Karpas-422 (cell line): ENCODE measurements around the gene ADGRE1. TPM values are rescaled to one million over a fixed set of nuclear protein-coding genes. Genes with fewer than 3 reads are reported as not detected.

Experiments used
- DNase-seq: peaks from one replicate; pipeline ENCODE4 v3.0.0-alpha.2; 2015
- H2AFZ ChIP-seq: fragments of 200-600 bp; sonication (generic); 2 replicates; pipeline ENCODE4 v1.6.1; 2014; ENCODE audit warnings: antibody characterized with exemption, low read length, mixed read lengths
- H3K27ac ChIP-seq: fragments of 200-600 bp; sonication (generic); 2 replicates; pipeline ENCODE4 v1.5.1; 2014; ENCODE audit warnings: mild to moderate bottlenecking, low read length, moderate library complexity
- H3K27me3 ChIP-seq: fragments of 200-600 bp; sonication (generic); 2 replicates; pipeline ENCODE4 v1.6.1; 2014; ENCODE audit warnings: low read length, mixed read lengths
- H3K36me3 ChIP-seq: fragments of 200-600 bp; sonication (generic); 2 replicates; pipeline ENCODE4 v1.6.1; 2014; ENCODE audit warnings: low read length, mixed read lengths; ENCODE audit not compliant: insufficient read depth
- H3K4me1 ChIP-seq: fragments of 200-600 bp; sonication (generic); 2 replicates; pipeline ENCODE4 v1.6.1; 2014; ENCODE audit warnings: mild to moderate bottlenecking, low read length, mixed read lengths
- H3K4me2 ChIP-seq: fragments of 200-600 bp; sonication (generic); 2 replicates; pipeline ENCODE4 v1.6.1; 2014; ENCODE audit warnings: low read length, low read depth, mild to moderate bottlenecking; ENCODE audit not compliant: poor library complexity, severe bottlenecking
- H3K4me3 ChIP-seq: fragments of 200-600 bp; sonication (generic); 2 replicates; pipeline ENCODE4 v1.5.1; 2014; ENCODE audit warnings: mild to moderate bottlenecking, antibody characterized with exemption, low read length, mixed read lengths
- H3K79me2 ChIP-seq: fragments of 200-600 bp; sonication (generic); 2 replicates; pipeline ENCODE4 v1.6.1; 2014; ENCODE audit warnings: mild to moderate bottlenecking, low read length, mixed read lengths
- H3K9ac ChIP-seq: fragments of 200-600 bp; sonication (generic); 2 replicates; pipeline ENCODE4 v1.6.0; 2014; ENCODE audit warnings: low read length
- H3K9me2 ChIP-seq: fragments of 200-600 bp; sonication (generic), shearing (Covaris generic); replicated peaks from 2 replicates; pipeline ENCODE4 v1.6.0; 2014; ENCODE audit warnings: mild to moderate bottlenecking, low read length, moderate library complexity; ENCODE audit not compliant: insufficient read depth
- H3K9me3 ChIP-seq: fragments of 300-700, 200-600 bp; sonication (generic); 2 replicates; pipeline ENCODE4 v1.6.1; 2014; ENCODE audit warnings: low read length, mixed read lengths
- H4K20me1 ChIP-seq: fragments of 200-600 bp; sonication (generic); 2 replicates; pipeline ENCODE4 v1.6.1; 2014; ENCODE audit warnings: mild to moderate bottlenecking, antibody characterized with exemption, low read length, low read depth; ENCODE audit not compliant: insufficient read depth
- total RNA-seq: library from RNA; depleted of rRNA; stranded (reverse); fragments of >200 nt; shearing (Covaris generic); gene quantifications from 2 replicates; pipeline ENCODE4 v1.2.3, GENCODE V29; 2014; ENCODE audit warnings: low replicate concordance

The ADGRE1 gene
- total RNA-seq, 1 experiment from 2014 or later, result 0.30 TPM

DNA sequence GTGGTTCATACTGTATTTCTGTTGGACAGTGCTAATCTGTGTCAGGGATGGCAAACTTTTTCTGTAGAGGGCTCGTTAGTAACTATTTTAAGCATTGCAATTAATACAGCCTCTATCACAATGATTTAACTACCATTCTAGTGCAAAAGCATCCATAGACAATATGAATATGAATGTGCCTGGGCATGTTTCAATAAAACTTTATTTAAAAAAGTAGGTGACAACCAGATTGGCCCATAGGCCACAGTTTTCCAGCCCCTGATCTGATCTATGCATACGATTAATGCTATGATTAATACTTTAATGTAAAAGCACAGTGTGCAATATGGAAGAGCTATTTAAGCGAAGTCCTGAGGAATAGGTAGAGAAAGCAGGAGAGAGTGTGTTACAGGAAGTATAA lies 29.6 kb downstream of the ADGRE1 start:
- H3K9me3 ChIP-seq, result no peaks in the 10 kb centered on the region
- no peak overlapping the region for H3K4me3 ChIP-seq
- H3K9me2 ChIP-seq, result no peaks in the 10 kb centered on the region
- no peak overlapping the region for H2AFZ ChIP-seq
- H4K20me1 ChIP-seq, result no peaks in the 10 kb centered on the region
- H3K79me2 ChIP-seq, result no peaks in the 10 kb centered on the region
- no peaks in the 10 kb centered on the region for H3K36me3 ChIP-seq
- H3K9ac ChIP-seq, result no peak overlapping the region
- no peak overlapping the region for H3K27ac ChIP-seq
- H3K4me1 ChIP-seq, result no peaks in the 10 kb centered on the region
- no peak for DNase-seq
- no peak overlapping the region for H3K4me2 ChIP-seq
- H3K27me3 ChIP-seq, result no peaks in the 10 kb centered on the region

DNA sequence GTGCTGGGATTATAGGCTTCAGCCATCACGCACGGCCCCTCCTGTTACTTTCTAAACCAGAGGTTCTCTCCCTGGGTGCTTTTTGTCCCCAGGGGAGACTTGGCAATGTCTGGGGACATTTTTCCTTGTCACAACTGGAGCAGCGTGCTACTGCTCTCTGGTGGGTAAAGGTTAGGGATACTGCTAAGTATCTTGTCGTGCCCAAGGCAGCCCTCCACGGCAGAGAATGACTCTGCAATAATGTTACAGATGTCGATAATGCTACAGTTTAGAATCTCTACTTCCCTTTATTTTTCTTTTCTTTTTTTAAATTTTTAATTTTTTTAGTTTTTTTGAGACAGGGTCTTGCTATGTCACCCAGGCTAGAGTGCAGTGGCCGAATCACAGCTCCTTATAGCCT lies 38.0 kb downstream of the ADGRE1 start:
- H3K4me2 ChIP-seq, result no peak overlapping the region
- H3K27me3 ChIP-seq, result no peaks in the 10 kb centered on the region
- no peaks in the 10 kb centered on the region for H3K9me2 ChIP-seq
- H3K27ac ChIP-seq, result no peak overlapping the region
- no peaks in the 10 kb centered on the region for H3K36me3 ChIP-seq
- no peak overlapping the region for H3K9ac ChIP-seq
- no peaks in the 10 kb centered on the region for H3K79me2 ChIP-seq
- no peak overlapping the region for H3K4me3 ChIP-seq
- no peaks in the 10 kb centered on the region for H3K4me1 ChIP-seq
- no peaks in the 10 kb centered on the region for H4K20me1 ChIP-seq
- H3K9me3 ChIP-seq, result no peaks in the 10 kb centered on the region
- DNase-seq, result no peak
- no peak overlapping the region for H2AFZ ChIP-seq

DNA sequence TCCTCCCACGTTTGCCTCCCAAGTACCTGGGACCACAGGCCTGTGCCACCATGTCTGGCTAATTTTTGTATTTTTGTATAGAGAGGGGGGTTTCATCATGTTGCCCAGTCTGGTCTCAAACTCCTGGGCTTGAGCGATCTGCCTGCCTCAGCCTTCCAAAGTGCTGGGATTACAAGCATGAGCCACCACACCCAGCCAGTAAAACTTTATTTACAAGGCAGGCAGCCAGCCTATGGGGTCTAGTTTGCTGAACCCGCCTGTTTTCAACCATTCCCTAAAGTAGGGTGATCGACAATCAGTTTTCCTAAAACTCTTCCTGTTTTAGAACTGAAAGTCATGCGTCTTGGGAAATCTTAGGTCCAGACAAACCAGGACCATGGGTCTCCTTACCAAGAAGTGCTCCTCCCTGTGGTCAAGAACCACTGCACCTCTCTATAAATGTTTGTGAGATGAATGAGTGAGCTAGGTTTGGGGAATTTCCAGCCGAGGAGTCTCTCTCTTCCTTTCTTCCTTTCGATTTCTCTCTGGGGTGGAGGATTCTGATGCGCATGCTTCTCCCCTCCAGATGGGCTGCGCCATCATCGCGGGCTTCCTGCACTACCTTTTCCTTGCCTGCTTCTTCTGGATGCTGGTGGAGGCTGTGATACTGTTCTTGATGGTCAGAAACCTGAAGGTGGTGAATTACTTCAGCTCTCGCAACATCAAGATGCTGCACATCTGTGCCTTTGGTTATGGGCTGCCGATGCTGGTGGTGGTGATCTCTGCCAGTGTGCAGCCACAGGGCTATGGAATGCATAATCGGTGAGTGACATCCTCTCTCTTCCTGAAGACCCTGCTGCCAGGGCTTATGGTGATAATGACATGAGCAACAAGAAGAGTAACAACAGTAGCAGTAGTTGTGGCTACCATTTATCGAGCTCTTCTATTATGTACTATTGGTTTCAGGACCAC lies 38.7 kb downstream of the ADGRE1 start:
- no peaks in the 10 kb centered on the region for H4K20me1 ChIP-seq
- H3K4me2 ChIP-seq, result no peak overlapping the region

DNA sequence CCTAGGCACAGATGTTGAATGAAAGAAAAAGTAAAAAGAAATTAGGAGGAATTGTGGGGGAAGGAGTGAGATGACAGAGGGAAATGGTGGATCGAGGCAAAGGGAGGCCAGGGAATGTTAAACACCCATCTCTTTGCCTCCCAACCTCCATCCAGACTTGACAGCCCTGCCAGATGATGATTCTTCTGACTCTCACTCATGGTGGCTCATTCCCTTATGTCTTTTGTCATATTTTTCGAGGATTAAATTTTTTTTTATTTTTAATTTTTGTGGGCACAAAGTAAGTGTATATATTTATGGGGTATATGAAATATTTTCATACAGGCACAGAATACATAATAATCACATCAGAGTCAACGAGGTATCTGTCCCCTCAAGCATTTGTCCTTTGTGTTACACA lies 42.8 kb downstream of the ADGRE1 start:
- Histone ChIP-seq H3K4me1 (no peaks in the 10 kb centered on the region), H3K9me2 (no peaks in the 10 kb centered on the region), H3K27me3 (no peaks in the 10 kb centered on the region), H3K27ac (no peak overlapping the region), H3K79me2 (no peaks in the 10 kb centered on the region), H3K4me2 (no peak overlapping the region), H2AFZ (no peak overlapping the region), H3K9ac (no peak overlapping the region), H3K36me3 (no peaks in the 10 kb centered on the region), H3K9me3 (no peaks in the 10 kb centered on the region), H4K20me1 (no peaks in the 10 kb centered on the region), H3K4me3 (no peak overlapping the region)
- DNase-seq, result no peak

More for the DNA sequence above, 38.7 kb downstream of the ADGRE1 start:
- H3K36me3 ChIP-seq, result no peaks in the 10 kb centered on the region
- no peaks in the 10 kb centered on the region for H3K9me2 ChIP-seq
- H3K27ac ChIP-seq, result no peak overlapping the region
- H2AFZ ChIP-seq, result no peak overlapping the region
- H3K9ac ChIP-seq, result no peak overlapping the region
- no peaks in the 10 kb centered on the region for H3K27me3 ChIP-seq
- no peaks in the 10 kb centered on the region for H3K4me1 ChIP-seq
- peak; percentile 44 for DNase-seq
- H3K4me3 ChIP-seq, result no peak overlapping the region
- H3K79me2 ChIP-seq, result no peaks in the 10 kb centered on the region
- H3K9me3 ChIP-seq, result no peaks in the 10 kb centered on the region

DNA sequence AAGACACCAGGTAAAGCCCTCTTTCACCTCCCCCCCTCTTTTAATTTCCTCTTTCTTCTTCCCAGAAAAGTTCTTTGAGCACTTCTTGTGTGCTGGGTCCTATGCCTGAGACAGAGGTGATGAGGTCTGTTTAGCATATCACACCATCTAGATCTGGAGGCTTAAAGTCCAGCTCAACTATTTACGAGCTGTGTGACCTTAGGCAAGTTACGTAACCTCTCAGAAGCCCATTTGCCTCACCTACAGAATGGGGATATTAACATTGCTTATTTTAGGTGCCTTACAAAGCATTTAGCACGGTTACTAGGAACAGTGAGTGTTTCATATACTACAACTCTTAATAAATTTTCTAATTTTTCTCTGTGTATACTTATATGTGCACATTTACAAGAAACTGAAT lies 47.7 kb downstream of the ADGRE1 start:
- no peaks in the 10 kb centered on the region for H3K27me3 ChIP-seq
- H3K4me1 ChIP-seq, result no peaks in the 10 kb centered on the region
- no peak overlapping the region for H3K9ac ChIP-seq
- no peaks in the 10 kb centered on the region for H3K9me2 ChIP-seq
- no peak overlapping the region for H3K27ac ChIP-seq
- H3K36me3 ChIP-seq, result no peaks in the 10 kb centered on the region
- H3K79me2 ChIP-seq, result no peaks in the 10 kb centered on the region
- H2AFZ ChIP-seq, result no peak overlapping the region
- DNase-seq, result no peak
- no peaks in the 10 kb centered on the region for H4K20me1 ChIP-seq
- H3K9me3 ChIP-seq, result no peaks in the 10 kb centered on the region
- H3K4me3 ChIP-seq, result no peak overlapping the region
- H3K4me2 ChIP-seq, result no peak overlapping the region

DNA sequence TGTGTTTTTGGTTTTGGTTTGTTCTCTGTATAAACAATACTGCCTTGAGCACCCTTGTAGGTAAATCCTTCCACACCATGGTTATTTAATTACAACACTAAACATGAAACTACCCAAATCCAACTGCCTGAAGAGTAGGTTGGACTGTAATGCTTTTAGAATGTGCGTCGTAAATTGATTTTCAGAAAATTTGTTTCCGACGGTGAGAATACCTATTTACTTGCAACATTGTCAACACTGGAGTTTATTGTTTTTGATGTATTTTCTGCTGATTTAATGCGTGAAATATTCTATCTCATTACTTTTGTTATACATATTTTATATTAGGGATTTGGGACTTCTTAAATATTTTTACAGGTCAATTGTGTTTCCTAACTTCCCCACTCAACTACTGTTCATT lies 48.2 kb downstream of the ADGRE1 start:
- H3K9me3 ChIP-seq, result no peaks in the 10 kb centered on the region
- no peak for DNase-seq
- H3K4me2 ChIP-seq, result no peak overlapping the region
- H3K27ac ChIP-seq, result no peak overlapping the region
- H4K20me1 ChIP-seq, result no peaks in the 10 kb centered on the region
- H3K9ac ChIP-seq, result no peak overlapping the region
- H3K36me3 ChIP-seq, result no peaks in the 10 kb centered on the region
- no peaks in the 10 kb centered on the region for H3K27me3 ChIP-seq
- H3K4me3 ChIP-seq, result no peak overlapping the region
- no peaks in the 10 kb centered on the region for H3K79me2 ChIP-seq
- H3K4me1 ChIP-seq, result no peaks in the 10 kb centered on the region
- H3K9me2 ChIP-seq, result no peaks in the 10 kb centered on the region
- H2AFZ ChIP-seq, result no peak overlapping the region

DNA sequence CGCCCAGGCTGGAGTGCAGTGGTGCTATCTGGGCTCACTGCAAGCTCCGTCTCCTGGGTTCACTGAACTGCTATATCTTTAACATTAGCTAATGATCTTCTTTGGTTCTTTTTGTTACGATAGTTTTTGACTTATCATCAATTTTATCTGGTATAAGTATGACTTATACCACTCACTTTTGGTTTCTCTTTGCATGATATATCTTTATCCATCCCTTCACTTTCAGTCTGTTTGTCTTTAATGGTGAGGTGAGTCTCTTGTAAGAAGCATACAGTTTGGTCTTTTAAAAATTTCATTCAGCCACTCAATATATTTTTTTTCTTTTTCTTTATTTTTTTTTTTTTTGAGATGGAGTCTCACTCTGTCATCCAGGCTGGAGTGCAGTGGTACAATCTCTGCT lies 58.4 kb downstream of the ADGRE1 start:
- Histone ChIP-seq H4K20me1 (no peaks in the 10 kb centered on the region), H3K9ac (no peak overlapping the region), H3K4me1 (no peaks in the 10 kb centered on the region), H3K9me3 (no peaks in the 10 kb centered on the region), H3K36me3 (no peaks in the 10 kb centered on the region), H3K9me2 (no peaks in the 10 kb centered on the region), H3K27ac (no peak overlapping the region), H3K27me3 (peaks cover 3% of the 10 kb centered on the region; the same call in 1 of the 2 replicates), H3K4me2 (no peak overlapping the region), H3K4me3 (no peak overlapping the region), H2AFZ (no peak overlapping the region), H3K79me2 (no peaks in the 10 kb centered on the region)
- DNase-seq, result no peak

DNA sequence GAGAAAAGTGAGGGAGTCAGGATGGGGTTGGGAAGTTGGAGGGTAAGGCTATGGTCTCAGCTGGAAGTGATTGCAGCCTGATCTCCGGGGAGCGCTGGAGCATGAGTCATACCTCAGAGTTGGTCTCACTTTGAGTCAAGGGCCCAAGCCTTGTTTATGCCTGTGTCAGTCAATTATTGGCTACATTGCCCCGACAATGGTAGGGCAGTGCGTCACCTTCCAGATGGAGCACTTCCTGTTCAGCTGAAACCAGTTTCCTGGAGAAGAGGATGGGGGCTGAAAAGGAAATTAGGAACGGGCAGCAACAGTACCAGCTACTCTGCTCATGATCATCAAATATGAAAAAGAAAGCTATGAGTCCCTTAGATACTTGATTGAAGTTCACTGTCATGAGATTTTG lies 60.4 kb downstream of the ADGRE1 start:
- Histone ChIP-seq H3K9me3 (no peaks in the 10 kb centered on the region), H3K4me3 (no peak overlapping the region), H4K20me1 (no peaks in the 10 kb centered on the region), H3K27me3 (no peaks in the 10 kb centered on the region), H3K4me2 (no peak overlapping the region), H2AFZ (no peak overlapping the region), H3K4me1 (no peaks in the 10 kb centered on the region), H3K9me2 (no peaks in the 10 kb centered on the region), H3K27ac (no peak overlapping the region), H3K9ac (no peak overlapping the region), H3K79me2 (no peaks in the 10 kb centered on the region), H3K36me3 (no peaks in the 10 kb centered on the region)
- DNase-seq, result no peak
